CD4-positive, alpha-beta T cell treated with Interleukin-17A for 1 hour (primary cell): ENCODE data around the gene MAPK14.
"Not testable (repeated sequence)": the region's sequence is repeated elsewhere in the genome, so short reads cannot be mapped to it uniquely, and the experiment has no call there.

Experiments
- DNase-seq: peaks from one replicate; pipeline ENCODE4 v3.0.0-alpha.2; 2020

The MAPK14 gene

DNA sequence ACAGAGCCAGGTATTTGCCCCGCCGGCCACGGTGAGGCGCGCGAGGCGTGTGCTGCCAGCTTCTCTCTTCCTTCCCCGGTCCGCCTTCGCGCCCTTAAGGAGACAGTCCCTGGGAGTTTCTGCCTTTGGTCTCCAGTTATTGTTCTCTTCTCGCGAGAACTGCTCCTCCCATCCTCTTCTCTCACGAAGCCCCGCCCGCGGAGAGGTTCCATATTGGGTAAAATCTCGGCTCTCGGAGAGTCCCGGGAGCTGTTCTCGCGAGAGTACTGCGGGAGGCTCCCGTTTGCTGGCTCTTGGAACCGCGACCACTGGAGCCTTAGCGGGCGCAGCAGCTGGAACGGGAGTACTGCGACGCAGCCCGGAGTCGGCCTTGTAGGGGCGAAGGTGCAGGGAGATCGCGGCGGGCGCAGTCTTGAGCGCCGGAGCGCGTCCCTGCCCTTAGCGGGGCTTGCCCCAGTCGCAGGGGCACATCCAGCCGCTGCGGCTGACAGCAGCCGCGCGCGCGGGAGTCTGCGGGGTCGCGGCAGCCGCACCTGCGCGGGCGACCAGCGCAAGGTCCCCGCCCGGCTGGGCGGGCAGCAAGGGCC lies at the start of gene MAPK14:
TSS of gene MAPK14 (plus strand) at position 308 of the 587 bp plus-strand sequence. CDS start 350 bp downstream, outside the sequence.
- DNase-seq, result peak; percentile 100

DNA sequence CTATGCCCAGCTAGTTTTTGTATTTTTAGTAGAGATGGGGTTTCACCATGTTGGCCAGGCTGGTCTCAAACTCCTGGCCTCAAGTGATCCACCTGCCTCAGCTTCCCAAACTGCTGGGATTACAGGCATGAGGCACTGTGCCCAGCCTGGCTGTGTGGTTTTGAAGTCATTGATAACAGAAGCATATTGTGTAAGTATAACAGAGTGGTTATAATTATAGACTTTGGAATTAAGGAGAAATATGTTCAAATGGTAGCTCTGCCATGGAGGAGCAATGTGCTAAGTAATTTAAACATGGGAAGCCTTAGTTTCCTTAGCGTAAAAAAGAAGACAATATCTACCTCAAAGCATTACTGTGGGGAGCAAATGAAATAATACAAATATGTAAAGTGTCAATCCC lies 47.5 kb upstream of the MAPK14 start:
- not testable (repeated sequence) for DNase-seq

GRCh38 chr6:35980991-35981645 lies 46.5 kb upstream of the MAPK14 start:
- DNase-seq, result no peak

DNA sequence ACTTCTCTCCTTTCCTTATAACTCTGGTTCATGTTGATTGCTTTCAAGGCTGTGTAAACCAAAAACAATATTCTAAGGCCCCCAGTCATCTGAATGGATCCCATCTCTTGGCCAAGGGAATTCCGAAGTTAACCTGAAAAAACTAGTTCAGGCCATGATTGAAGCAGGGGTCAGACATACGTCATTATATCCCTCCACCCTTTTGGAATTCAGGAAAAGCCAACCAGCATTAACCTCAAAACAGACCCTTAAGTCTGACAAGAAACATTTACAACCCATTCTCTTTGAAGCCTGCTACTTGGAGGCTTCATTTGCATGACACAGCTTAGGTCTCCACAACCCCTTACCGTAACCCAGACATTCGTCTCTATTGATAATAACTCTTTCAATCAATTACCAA lies 42.9 kb upstream of the MAPK14 start:
- DNase-seq, result no peak

DNA sequence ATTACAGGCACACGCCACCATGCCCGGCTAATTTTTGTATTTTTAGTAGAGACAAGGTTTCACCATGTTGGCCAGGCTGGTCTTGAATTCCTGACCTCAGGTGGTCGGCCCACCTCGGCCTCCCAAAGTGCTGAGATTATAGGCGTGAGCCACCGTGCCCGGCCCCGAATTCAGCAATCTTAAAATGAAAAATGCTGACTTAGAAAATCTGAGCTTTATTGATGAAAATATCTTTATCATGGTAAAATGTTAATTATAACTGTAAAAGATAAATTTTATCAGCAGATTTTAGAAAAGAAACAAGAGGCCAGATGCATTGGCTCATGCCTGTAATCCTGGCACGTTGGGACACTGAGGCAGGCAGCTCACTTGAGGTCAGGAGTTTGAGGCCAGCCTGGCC lies 39.6 kb upstream of the MAPK14 start:
- DNase-seq, result not testable (repeated sequence)

- DNase-seq, result no peak
Measured at GRCh38 chr6:35993150-35993549, 34.5 kb upstream of the MAPK14 start.

DNA sequence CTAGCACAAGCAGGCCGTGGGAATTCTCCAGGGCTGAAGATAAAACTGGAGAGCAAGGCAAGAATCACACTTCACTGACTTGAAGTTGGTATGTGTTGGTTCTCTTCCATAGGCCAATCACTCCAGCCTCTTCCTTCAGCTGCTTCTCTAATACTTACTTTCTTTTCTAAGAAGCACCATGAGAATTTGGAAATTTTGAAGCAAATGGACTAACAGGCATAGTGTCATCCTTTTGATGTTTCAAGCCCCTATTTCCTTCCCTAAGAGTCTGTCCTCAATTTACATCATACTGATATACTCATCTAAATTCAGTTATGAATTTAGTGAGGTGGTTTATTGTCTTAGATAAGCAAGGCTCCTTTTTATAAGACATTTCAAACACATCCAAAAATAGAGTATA lies 27.2 kb upstream of the MAPK14 start:
- DNase-seq, result no peak

DNA sequence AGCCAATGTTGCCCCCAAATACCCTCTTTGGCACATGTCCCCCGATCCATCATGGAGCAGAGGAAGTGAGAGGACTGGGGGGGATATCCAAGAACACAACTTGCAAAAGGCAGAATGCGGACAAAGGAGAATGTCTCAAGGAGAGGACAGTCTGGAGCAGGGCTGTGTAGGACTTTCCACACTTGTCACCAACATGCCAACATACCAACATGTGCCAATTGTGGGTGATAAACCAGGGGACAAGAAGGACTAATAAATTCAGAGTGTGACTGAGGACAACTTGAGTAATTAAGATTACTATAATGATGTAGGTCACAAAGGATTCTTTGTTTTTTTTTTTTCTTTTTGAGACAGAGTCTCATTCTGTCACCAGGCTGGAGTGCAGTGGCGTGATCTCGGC lies 11.9 kb upstream of the MAPK14 start:
- DNase-seq, result no peak

GRCh38 chr6:36018339-36018738 lies 9.3 kb upstream of the MAPK14 start:
- DNase-seq, result no peak

DNA sequence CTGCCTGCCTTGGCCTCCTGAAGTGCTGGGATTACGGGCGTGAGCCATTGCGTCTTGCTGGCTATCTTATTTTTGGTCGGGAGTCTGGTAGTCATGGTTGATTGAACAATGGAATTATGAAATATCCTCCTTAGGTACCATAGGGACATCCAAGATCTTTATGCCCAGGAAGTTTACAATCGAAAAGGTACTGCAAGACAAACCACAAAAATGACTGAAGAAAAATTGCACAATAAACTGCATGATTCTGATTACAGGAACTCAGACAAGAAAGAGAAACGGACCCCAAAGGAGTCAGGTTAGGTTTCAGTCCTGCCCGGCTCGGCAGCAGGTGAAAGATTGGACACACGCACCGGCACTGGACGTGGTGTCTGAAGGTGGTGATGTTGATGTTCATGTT lies 8.4 kb upstream of the MAPK14 start:
- DNase-seq, result no peak

- no peak for DNase-seq
Measured at GRCh38 chr6:36020154-36020553, 7.5 kb upstream of the MAPK14 start.

- DNase-seq, result no peak
Measured at GRCh38 chr6:36023996-36024795, 3.4 kb upstream of the MAPK14 start, which contains the start of gene SLC26A8. Gene SLC26A8, minus strand, starts transcription at chr6:36024641. Its CDS starts 4,934 bp downstream, at chr6:36019707.

GRCh38 chr6:36025260-36025931 lies 2.2 kb upstream of the MAPK14 start:
- no peak for DNase-seq

GRCh38 chr6:36025932-36026327 lies 1.7 kb upstream of the MAPK14 start:
- DNase-seq, result no peak

- DNase-seq, result peak; percentile 50
Measured at GRCh38 chr6:36028088-36028876, 674 bp downstream of the MAPK14 start.

- peak; percentile 71 for DNase-seq
Measured at GRCh38 chr6:36028877-36029324, 1.3 kb downstream of the MAPK14 start.

DNA sequence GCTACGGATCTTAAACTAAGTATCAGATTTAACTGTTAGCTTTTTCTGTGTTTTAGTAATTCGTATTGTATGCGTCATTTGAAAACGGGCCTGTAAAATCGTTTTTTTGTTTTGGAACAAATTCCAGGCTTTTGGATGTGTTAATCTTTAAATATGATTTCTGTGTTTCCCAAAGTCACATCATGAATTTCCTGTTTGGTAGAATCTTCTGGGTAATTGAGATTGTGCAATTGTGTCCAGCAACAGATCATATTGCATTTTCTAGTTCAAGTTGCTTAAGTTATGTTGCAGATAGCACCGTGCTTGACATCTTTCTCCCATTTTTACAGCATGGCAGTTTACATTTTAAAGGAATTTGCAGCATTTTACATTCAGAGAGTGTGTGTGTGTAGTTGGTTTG lies 1.9 kb downstream of the MAPK14 start:
- no peak for DNase-seq

DNA sequence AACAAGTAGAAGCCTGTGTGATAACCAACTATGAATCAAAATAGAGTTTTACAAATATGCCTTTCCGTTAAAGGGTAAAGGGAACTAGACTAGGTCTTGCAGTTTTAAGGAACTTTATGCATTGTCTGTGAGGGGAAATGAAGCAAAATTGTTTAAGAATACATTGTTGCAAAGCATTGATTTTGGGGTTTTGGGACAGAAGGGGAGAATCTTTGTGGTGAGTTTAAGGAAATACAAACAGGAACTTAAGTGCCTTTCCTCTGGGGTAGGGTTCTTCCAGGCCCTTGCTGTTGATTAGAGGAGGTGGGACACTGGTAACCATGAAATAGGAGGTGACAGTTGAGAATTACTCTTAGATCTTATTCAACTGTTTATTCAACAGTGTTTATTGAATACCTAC lies 4.7 kb downstream of the MAPK14 start:
- DNase-seq, result no peak

DNA sequence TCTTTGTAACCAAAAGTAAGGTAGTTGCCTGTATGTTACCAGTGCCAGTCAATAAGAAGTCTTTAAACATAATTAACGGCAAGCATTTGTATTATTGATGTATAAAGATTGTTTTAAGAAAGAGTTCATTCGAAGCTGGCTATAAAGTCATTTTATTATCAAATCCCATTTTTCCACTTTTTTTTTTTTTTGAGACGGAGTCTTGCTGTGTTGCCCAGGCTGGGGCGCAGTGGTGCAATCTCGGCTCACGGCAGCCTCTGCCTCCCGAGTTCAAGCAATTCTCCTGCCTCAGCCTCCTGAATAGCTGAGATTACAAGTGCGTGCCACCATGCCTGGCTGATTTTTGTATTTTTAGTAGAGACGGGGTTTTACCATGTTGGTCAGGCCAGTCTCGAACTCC lies 5.5 kb downstream of the MAPK14 start:
- not testable (repeated sequence) for DNase-seq

GRCh38 chr6:36033935-36034334 lies 6.3 kb downstream of the MAPK14 start:
- DNase-seq, result no peak

DNA sequence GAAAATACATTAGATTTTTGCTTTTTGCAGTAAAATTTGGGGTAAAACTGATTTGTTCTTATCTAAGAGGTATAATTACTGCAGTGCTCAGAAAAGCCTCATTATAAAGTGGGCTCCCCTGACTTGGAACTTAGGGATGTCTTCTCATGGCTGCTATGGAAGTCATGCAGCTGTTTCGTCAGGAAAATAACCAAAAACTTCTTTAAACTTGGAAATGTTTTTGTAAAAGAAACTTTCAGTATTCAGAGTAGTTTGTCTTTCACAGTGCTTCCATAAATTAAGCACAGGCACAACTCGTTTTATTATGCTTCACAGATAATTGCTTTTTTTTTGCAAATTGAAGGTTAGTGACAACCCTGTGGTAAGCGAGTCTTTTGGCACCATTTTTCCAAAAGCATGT lies 6.8 kb downstream of the MAPK14 start:
- DNase-seq, result no peak

- DNase-seq, result no peak
Measured at GRCh38 chr6:36035225-36035624, 7.6 kb downstream of the MAPK14 start.
